Psoas muscle (tissue), 8 donors: ENCODE results near the gene P2RY4. TPM values are rescaled to one million over a fixed set of nuclear protein-coding genes. Genes with fewer than 3 reads are reported as not detected.
"Not testable (repeated sequence)": the region's sequence is repeated elsewhere in the genome, so short reads cannot be mapped to it uniquely, and the experiment has no call there.

Source experiments
- ATAC-seq, 4 donors: fragments of 200-7000 bp; cut with Tn5 transposase; one replicate each; pipeline ENCODE4 v1.9.1; 2020; ENCODE audit warnings: moderate library complexity in 3 of 4, mild to moderate bottlenecking in 2 of 4
- DNase-seq, 2 donors: peaks; one replicate each; pipeline ENCODE4 v3.0.0-alpha.2; 2020
- H3K27ac ChIP-seq: fragments of 200-600 bp; one replicate; pipeline ENCODE4 v1.8.0; 2022
- H3K27me3 ChIP-seq, 3 donors: fragments of 200-600 bp in 1 of 3; one replicate each; pipeline versions ENCODE4 v1.6.1 to v1.8.0; 2013 to 2022; ENCODE audit warnings: low read length in 2 of 3, mild to moderate bottlenecking in 2 of 3, moderate library complexity in 1 of 3; ENCODE audit not compliant: insufficient read depth in 3 of 3
- H3K36me3 ChIP-seq, 2 donors: fragments of 200-600 bp in 1 of 2; one replicate each; pipeline versions ENCODE4 v1.6.1 to v1.8.0; 2013 to 2022; ENCODE audit warnings: low read depth in 1 of 2, mild to moderate bottlenecking in 1 of 2, moderate library complexity in 1 of 2; ENCODE audit not compliant: insufficient read depth in 1 of 2
- H3K4me1 ChIP-seq: fragments of 200-600 bp; one replicate; pipeline ENCODE4 v1.8.0; 2022
- H3K4me3 ChIP-seq: fragments of 200-600 bp; one replicate; pipeline ENCODE4 v1.8.0; 2022; ENCODE audit warnings: mild to moderate bottlenecking
- H3K9me3 ChIP-seq: fragments of 200-600 bp; one replicate; pipeline ENCODE4 v1.8.0; 2022
- CTCF ChIP-seq: fragments of 200-600 bp; IDR thresholded peaks from one replicate; pipeline ENCODE4 v1.8.0; 2022; ENCODE audit warnings: antibody characterized with exemption
- WGBS, 3 donors: extraction: QIAGEN DNeasy Blood & Tissue Kit; methylation state at CpG; one replicate each; pipeline versions ENCODE4 v1.1.6 to v1.1.7; 2013; 5-methylcytosine and 5-hydroxymethylcytosine counted together
- intact Hi-C, 2 donors: fragments of 100-400 bp; cut with DNase I; formaldehyde crosslinking; loops; one replicate each; pipeline versions ENCODE4 v1.11.0 to v1.14.2; 2022
- polyA plus RNA-seq, 3 donors: library from polyadenylated mRNA; stranded (reverse); fragments of 200-250 nt; gene quantifications; one replicate each; pipeline ENCODE4 v1.2.3, GENCODE V29; 2013
- total RNA-seq, 4 donors: library from RNA; stranded (reverse); fragmentation: NEBNext Ultra II Directional in 2 of 4; extraction: Animal tissue kit (Norgen Biotek cat#: 25700) in 2 of 4; gene quantifications; one replicate each; pipeline versions ENCODE4 v1.2.1 to v1.2.4, GENCODE V29; 2021 to 2023
- donor health status: healthy with polysubstance abuse.
- donor health status: DM: no; HTN: no; CAD: no; lungs with moderate emphysema.
- donor health status: Bipolar disorder and iron deficiency.
- donor health status: healthy.
- donor health status: DM: yes; HTN: yes; CAD: no.
- donor health status: DM: no; HTN: no; CAD: no.
- donor health status: DM: no; HTN: no; CAD: no.
- donor health status: DM: yes; HTN: yes; CAD: no.

Gene P2RY4
- total and polyA plus RNA-seq, 7 donors: 0.05 to 0.18 (median 0.08) TPM; not detected in 2

GRCh38 chrX:70279081-70279480 lies 19.1 kb upstream of the P2RY4 start:
- no peak overlapping the region for H3K27ac ChIP-seq
- H3K9me3 ChIP-seq: no peaks in the 10 kb centered on the region
- peaks cover 0 to 9% (median 0%) of the 10 kb centered on the region in 3 donors for H3K27me3 ChIP-seq
- intact Hi-C loops: no loop called here
- no peak overlapping the region for H3K4me3 ChIP-seq
- ATAC-seq: no peak
- H3K4me1 ChIP-seq: no peaks in the 10 kb centered on the region
- 67 to 83% (median 69%) methylated on average over 3 of the region's 3 CpGs for WGBS, 3 donors
- no peak for DNase-seq
- H3K36me3 ChIP-seq: no peaks in the 10 kb centered on the region
- no peak for TF ChIP-seq CTCF

- H3K9me3 ChIP-seq, H3K27ac ChIP-seq, DNase-seq, H3K4me1 ChIP-seq, intact Hi-C loops, ATAC-seq, H3K36me3 ChIP-seq, H3K4me3 ChIP-seq, H3K27me3 ChIP-seq: not testable (repeated sequence)
- 77 to 83% (median 79%) methylated on average over 7 of the region's 7 CpGs for WGBS, 3 donors
These were observed 14.0 kb upstream of the P2RY4 start for GRCh38 chrX:70274029-70274428.

GRCh38 chrX:70268034-70268433 lies 8.0 kb upstream of the P2RY4 start, which contains the start of gene ARR3:
Gene ARR3 (plus strand): TSS chrX:70268334. CDS start chrX:70269386, 1,052 bp downstream.
- H3K36me3 ChIP-seq: no peaks in the 10 kb centered on the region
- H3K4me1 ChIP-seq: no peaks in the 10 kb centered on the region
- H3K4me3 ChIP-seq: no peak within 1 kb of the TSS
- intact Hi-C loops: no loop called here
- TF ChIP-seq CTCF: no peak
- no peak for DNase-seq
- no peaks in the 10 kb centered on the region for H3K9me3 ChIP-seq
- no peak within 1 kb of the TSS for H3K27ac ChIP-seq
- ATAC-seq: no peak
- peaks cover 0 to 12% (median 0%) of the 10 kb centered on the region in 3 donors for H3K27me3 ChIP-seq

- H3K27me3 ChIP-seq: peaks cover 0 to 12% (median 0%) of the 10 kb centered on the region in 3 donors
- ATAC-seq: no peak
- 21 to 39% (median 25%) methylated on average over 3 of the region's 3 CpGs for WGBS, 3 donors
- H3K4me1 ChIP-seq: no peaks in the 10 kb centered on the region
- intact Hi-C loops: no loop called here
- DNase-seq: no peak
- no peaks in the 10 kb centered on the region for H3K9me3 ChIP-seq
- no peak overlapping the region for H3K27ac ChIP-seq
- no peaks in the 10 kb centered on the region for H3K36me3 ChIP-seq
- no peak overlapping the region for H3K4me3 ChIP-seq
- no peak for TF ChIP-seq CTCF
These were observed 4.8 kb upstream of the P2RY4 start for GRCh38 chrX:70264784-70265183.

GRCh38 chrX:70262952-70263567 lies 3.1 kb upstream of the P2RY4 start:
- ATAC-seq (no peak), DNase-seq (no peak)
- Histone ChIP-seq H3K4me1 (no peaks in the 10 kb centered on the region), H3K4me3 (no peak overlapping the region), H3K27me3 (peaks cover 0 to 12% (median 0%) of the 10 kb centered on the region in 3 donors), H3K27ac (no peak overlapping the region), H3K9me3 (no peaks in the 10 kb centered on the region), H3K36me3 (no peaks in the 10 kb centered on the region)
- peak; percentile 26 for TF ChIP-seq CTCF
- WGBS, 3 donors: 15 to 23% (median 18%) methylated on average over 7 of the region's 7 CpGs
- intact Hi-C loops: no loop called here
